ENCODE results near the gene AUTS2.

Gene AUTS2

DNA sequence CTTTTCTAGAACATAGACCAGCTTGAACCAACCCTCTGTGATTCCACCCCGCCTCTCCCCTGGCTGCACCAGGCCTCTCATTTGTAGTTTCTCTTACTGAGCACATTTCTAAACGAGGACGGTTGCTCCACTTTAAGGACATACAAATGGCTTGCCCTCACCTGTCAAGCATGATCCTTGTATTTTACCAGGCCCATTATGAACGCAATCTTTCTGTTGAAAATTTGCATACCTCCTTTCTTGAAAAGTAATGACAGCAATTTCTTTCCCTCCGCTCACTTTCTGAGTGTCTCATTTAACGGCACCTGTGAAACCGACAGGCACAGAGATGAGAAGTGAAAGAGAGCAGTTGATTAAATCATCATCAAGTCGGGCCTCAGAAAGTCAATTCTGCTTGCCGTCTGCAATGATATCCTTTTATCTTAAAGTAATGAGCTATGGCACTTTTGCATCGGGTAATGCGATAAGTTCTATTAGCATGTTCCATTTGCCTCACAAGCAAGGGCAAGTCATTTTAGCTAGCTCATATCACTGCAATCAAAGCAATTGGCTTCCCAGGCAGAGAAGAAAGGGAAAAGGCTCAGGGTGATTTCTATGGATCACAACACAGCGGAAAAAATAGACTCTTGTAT is 828.1 kb downstream of the AUTS2 start:
- no peak overlapping the region for H3K4me3 ChIP-seq (ENCODE audit: low read depth, low read length)
- TF ChIP-seq, protein P1, sequence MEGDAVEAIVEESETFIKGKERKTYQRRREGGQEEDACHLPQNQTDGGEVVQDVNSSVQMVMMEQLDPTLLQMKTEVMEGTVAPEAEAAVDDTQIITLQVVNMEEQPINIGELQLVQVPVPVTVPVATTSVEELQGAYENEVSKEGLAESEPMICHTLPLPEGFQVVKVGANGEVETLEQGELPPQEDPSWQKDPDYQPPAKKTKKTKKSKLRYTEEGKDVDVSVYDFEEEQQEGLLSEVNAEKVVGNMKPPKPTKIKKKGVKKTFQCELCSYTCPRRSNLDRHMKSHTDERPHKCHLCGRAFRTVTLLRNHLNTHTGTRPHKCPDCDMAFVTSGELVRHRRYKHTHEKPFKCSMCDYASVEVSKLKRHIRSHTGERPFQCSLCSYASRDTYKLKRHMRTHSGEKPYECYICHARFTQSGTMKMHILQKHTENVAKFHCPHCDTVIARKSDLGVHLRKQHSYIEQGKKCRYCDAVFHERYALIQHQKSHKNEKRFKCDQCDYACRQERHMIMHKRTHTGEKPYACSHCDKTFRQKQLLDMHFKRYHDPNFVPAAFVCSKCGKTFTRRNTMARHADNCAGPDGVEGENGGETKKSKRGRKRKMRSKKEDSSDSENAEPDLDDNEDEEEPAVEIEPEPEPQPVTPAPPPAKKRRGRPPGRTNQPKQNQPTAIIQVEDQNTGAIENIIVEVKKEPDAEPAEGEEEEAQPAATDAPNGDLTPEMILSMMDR (IDR thresholded peaks at IDR 0.05; ENCODE audit: insufficient read depth, low read depth, low read length, missing control alignments), result no peak
- DNase-seq (ENCODE audit: low read depth), result no peak

DNA sequence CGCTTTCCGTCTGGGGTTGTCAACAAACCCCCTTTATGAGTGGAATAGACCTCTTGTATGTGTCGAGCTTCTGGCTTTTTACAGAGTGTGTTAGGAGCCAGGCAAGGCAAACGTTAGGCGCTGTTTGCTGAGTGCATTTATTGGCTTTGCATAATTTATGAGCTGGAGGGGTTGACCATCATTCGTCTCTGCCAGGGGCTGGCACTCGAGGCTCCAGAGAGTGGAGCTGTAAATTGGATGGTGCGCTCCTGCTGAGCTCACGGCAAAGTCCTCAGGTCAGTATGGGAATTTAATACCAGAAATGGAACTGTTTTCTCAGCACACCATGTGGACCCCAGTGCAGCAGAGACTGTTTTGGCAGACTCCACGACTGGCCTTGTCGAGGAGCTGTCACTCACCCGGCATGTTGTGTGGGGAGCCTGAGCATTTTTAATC is 834.3 kb downstream of the AUTS2 start:
- no peak for DNase-seq (ENCODE audit: low read depth)
- TF ChIP-seq, protein P1 (IDR thresholded peaks at IDR 0.05; ENCODE audit: insufficient read depth, low read depth, low read length, missing control alignments), result no peak
- no peak overlapping the region for H3K4me3 ChIP-seq (ENCODE audit: low read depth, low read length)

DNA sequence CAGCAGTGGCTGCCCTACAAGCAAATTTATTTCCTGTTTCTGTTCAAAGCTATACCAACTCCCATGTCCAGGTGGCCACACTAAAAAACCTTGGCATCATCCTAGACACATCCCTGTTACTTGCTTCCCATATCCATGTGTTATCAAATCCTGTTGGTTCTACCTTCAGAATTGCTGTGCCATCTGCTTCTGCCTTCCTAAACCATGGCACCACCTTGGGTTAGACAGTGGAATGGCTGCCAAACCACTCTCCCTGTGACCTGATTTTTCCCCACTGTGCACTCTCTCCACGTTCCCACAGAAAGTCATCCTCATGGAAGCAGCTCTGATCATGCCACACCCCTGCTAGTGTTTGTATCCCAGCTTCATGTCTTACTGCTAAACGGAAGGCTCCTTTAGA is 836.1 kb downstream of the AUTS2 start:
- TF ChIP-seq, protein P1 (IDR thresholded peaks at IDR 0.05; ENCODE audit: insufficient read depth, low read depth, low read length, missing control alignments), result no peak
- no peak for DNase-seq (ENCODE audit: low read depth)
- no peak overlapping the region for H3K4me3 ChIP-seq (ENCODE audit: low read depth, low read length)

DNA sequence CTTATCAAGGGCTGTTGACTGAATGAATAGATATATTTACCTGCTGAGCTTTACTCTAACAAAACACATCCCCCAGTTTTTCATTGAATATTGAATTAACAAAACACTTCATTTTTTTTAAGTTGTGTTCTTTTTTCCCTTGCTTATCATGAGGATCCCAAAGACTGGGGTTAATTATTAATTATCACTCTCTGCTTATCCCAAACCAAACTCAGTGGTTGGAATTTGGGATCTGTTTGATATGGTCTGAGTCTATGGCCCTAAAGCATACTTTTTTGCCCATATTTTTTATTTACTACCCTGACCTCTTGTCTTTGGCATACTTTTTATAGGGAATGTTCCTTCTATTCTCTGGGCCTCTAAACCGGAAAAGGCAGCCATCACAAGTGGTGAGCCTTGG is 836.5 kb downstream of the AUTS2 start:
- TF ChIP-seq, protein P1 (IDR thresholded peaks at IDR 0.05; ENCODE audit: insufficient read depth, low read depth, low read length, missing control alignments), result no peak
- H3K4me3 ChIP-seq (ENCODE audit: low read depth, low read length), result no peak overlapping the region
- no peak for DNase-seq (ENCODE audit: low read depth)

DNA sequence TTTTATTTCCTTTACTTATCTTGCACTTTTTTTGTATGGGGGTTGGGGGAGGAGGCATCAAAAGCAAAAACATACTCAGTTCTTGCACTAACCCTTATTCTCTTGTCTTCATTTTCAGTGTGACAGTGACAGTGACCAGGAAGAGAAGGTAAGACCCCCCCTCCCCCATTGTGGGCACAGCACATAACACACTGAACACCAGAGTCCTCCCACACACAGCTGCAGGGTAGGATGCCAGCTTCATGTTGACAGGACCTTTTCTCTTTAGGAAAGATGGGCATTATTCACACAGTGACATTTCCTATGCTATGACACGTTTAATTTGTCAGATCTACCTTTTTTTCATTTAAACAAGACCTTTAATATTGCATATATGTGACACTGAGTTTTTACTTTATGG is 837.4 kb downstream of the AUTS2 start:
- no peak for DNase-seq (ENCODE audit: low read depth)
- H3K4me3 ChIP-seq (ENCODE audit: low read depth, low read length), result no peak overlapping the region
- TF ChIP-seq, protein P1 (IDR thresholded peaks at IDR 0.05; ENCODE audit: insufficient read depth, low read depth, low read length, missing control alignments), result no peak

DNA sequence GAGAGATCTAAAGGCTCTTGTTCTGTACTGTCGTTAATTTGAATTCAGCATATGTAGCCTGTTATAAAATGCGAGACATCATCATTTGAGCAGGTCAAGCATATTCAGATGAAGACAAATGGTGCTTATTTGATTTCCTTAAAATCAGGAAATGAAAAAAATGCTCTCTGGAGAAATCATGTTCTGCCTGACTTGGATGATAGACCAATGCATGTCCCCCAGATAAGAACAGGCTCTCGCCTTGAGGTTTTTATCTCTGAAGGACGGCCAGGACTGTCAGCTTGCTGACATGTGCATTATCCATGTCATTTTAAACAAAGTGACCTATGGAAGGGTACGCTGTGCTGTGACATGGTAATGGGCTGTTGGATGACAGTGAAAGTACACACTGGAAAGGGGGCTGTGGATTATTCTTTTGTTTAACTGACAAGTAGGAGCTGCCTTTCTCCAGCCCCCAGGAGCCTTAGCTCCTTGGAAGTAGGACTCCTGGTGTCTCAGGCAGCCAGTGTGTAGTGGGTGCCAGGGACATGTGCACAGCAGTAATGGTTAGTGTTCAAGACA is 838.6 kb downstream of the AUTS2 start:
- no peak overlapping the region for H3K4me3 ChIP-seq (ENCODE audit: low read depth, low read length)
- TF ChIP-seq, protein P1 (IDR thresholded peaks at IDR 0.05; ENCODE audit: insufficient read depth, low read depth, low read length, missing control alignments), result no peak
- no peak for DNase-seq (ENCODE audit: low read depth)

DNA sequence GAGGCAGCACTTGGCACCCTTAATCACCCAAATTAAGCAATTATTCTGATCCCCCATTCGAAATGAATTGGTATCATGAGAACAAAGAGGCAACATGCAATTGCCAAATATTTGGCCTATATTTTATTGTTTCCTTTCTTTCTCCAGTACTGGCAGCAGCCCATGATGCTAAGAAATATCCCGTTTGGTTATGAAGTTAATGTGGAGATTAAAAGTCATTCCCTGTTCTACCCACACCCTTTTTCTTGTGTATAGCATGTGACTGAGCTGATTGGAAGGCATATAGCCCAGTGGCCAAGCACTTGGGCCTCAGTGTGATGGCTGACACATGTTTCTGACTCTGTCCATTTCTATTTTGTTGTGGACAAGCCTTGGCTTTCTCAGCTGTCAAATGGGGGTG is 841.4 kb downstream of the AUTS2 start:
- no peak for DNase-seq (ENCODE audit: low read depth)
- no peak overlapping the region for H3K4me3 ChIP-seq (ENCODE audit: low read depth, low read length)
- TF ChIP-seq, protein P1 (IDR thresholded peaks at IDR 0.05; ENCODE audit: insufficient read depth, low read depth, low read length, missing control alignments), result no peak
